Stimulated activated memory B cell treated with anti-CD40 and anti-IgM and Interleukin-4, amounts not matched to agents 10 μg/mL and 1 μg/mL and 100 μg/mL, for 72 hours (primary cell): Measurements from ENCODE around the gene PCNX4.
A peak's percentile ranks its signal among the peaks of the same experiment; 100 is the strongest.

ENCODE experiments used
- ATAC-seq: fragments of 150-1000 bp; cut with Tn5 transposase; 2 replicates; pipeline ENCODE4 v1.10.0; 2021
- H3K27ac Mint-ChIP-seq: one replicate; pipeline ENCODE4 v1.8.0; 2022; ENCODE audit warnings: mild to moderate bottlenecking, mixed read lengths
- H3K27me3 Mint-ChIP-seq: one replicate; pipeline ENCODE4 v1.8.0; 2022; ENCODE audit warnings: mixed read lengths
- H3K36me3 Mint-ChIP-seq: one replicate; pipeline ENCODE4 v1.8.0; 2022; ENCODE audit warnings: mixed read lengths
- H3K4me1 Mint-ChIP-seq: one replicate; pipeline ENCODE4 v1.8.0; 2022; ENCODE audit warnings: mixed read lengths
- H3K4me3 Mint-ChIP-seq: one replicate; pipeline ENCODE4 v1.8.0; 2022; ENCODE audit warnings: mild to moderate bottlenecking, moderate library complexity, mixed read lengths
- H3K9me3 Mint-ChIP-seq: one replicate; pipeline ENCODE4 v1.8.0; 2022; ENCODE audit warnings: mixed read lengths

The PCNX4 gene

GRCh38 chr14:60151715-60152114, 60.0 kb downstream of the PCNX4 start:
- peaks cover 48% of the 10 kb centered on the region for H3K36me3 Mint-ChIP-seq
- ATAC-seq: peak; percentile 88
- H3K27ac Mint-ChIP-seq: peak overlapping the region; percentile 61
- no peaks in the 10 kb centered on the region for H3K9me3 Mint-ChIP-seq
- no peak overlapping the region for H3K4me3 Mint-ChIP-seq
- no peaks in the 10 kb centered on the region for H3K27me3 Mint-ChIP-seq
- peaks cover 25% of the 10 kb centered on the region for H3K4me1 Mint-ChIP-seq

GRCh38 chr14:60153991-60154390, 62.3 kb downstream of the PCNX4 start:
- ATAC-seq: no peak
- Mint-ChIP-seq H3K36me3 (peaks cover 46% of the 10 kb centered on the region), H3K27me3 (no peaks in the 10 kb centered on the region), H3K9me3 (no peaks in the 10 kb centered on the region), H3K27ac (peak overlapping the region; percentile 9), H3K4me1 (peaks cover 34% of the 10 kb centered on the region), H3K4me3 (no peak overlapping the region)

GRCh38 chr14:60154671-60155070, 62.9 kb downstream of the PCNX4 start:
- ATAC-seq: no peak
- no peaks in the 10 kb centered on the region for H3K27me3 Mint-ChIP-seq
- no peaks in the 10 kb centered on the region for H3K9me3 Mint-ChIP-seq
- no peak overlapping the region for H3K4me3 Mint-ChIP-seq
- peaks cover 37% of the 10 kb centered on the region for H3K4me1 Mint-ChIP-seq
- H3K36me3 Mint-ChIP-seq: peaks cover 47% of the 10 kb centered on the region
- peak overlapping the region; percentile 9 for H3K27ac Mint-ChIP-seq

- Mint-ChIP-seq H3K36me3 (peaks cover 23% of the 10 kb centered on the region), H3K27ac (no peak overlapping the region), H3K4me3 (no peak overlapping the region), H3K9me3 (no peaks in the 10 kb centered on the region), H3K4me1 (peaks cover 50% of the 10 kb centered on the region), H3K27me3 (no peaks in the 10 kb centered on the region)
- ATAC-seq: no peak
These were observed 68.7 kb downstream of the PCNX4 start for GRCh38 chr14:60160422-60160821.

GRCh38 chr14:60161196-60162107, 69.7 kb downstream of the PCNX4 start:
- no peak overlapping the region for H3K4me3 Mint-ChIP-seq
- peak overlapping the region; percentile 69 for H3K27ac Mint-ChIP-seq
- H3K27me3 Mint-ChIP-seq: no peaks in the 10 kb centered on the region
- peaks cover 15% of the 10 kb centered on the region for H3K36me3 Mint-ChIP-seq
- no peaks in the 10 kb centered on the region for H3K9me3 Mint-ChIP-seq
- ATAC-seq: no peak
- H3K4me1 Mint-ChIP-seq: peaks cover 52% of the 10 kb centered on the region

GRCh38 chr14:60163693-60164092, 72.0 kb downstream of the PCNX4 start:
- ATAC-seq: no peak
- H3K27ac Mint-ChIP-seq: no peak overlapping the region
- peak overlapping the region; percentile 95 for H3K4me3 Mint-ChIP-seq

GRCh38 chr14:60164404-60164711, 72.6 kb downstream of the PCNX4 start:
- peaks cover 6% of the 10 kb centered on the region for H3K36me3 Mint-ChIP-seq
- H3K4me3 Mint-ChIP-seq: peak overlapping the region; percentile 95
- H3K9me3 Mint-ChIP-seq: no peaks in the 10 kb centered on the region
- H3K27ac Mint-ChIP-seq: peak overlapping the region; percentile 98
- H3K27me3 Mint-ChIP-seq: no peaks in the 10 kb centered on the region
- H3K4me1 Mint-ChIP-seq: peaks cover 46% of the 10 kb centered on the region
- no peak for ATAC-seq

More at GRCh38 chr14:60163693-60164092, 72.0 kb downstream of the PCNX4 start:
- H3K4me1 Mint-ChIP-seq: peaks cover 49% of the 10 kb centered on the region
- H3K27me3 Mint-ChIP-seq: no peaks in the 10 kb centered on the region
- H3K36me3 Mint-ChIP-seq: peaks cover 10% of the 10 kb centered on the region
- no peaks in the 10 kb centered on the region for H3K9me3 Mint-ChIP-seq

GRCh38 chr14:60164712-60165546, 73.2 kb downstream of the PCNX4 start, which contains the start of gene DHRS7:
Gene DHRS7, minus strand, starts transcription at chr14:60165398. Its CDS starts 89 bp downstream, at chr14:60165309.
- Mint-ChIP-seq H3K9me3 (no peaks in the 10 kb centered on the region), H3K27ac (peak within 1 kb of the TSS; percentile 98), H3K4me3 (peak within 1 kb of the TSS; percentile 95), H3K27me3 (no peaks in the 10 kb centered on the region), H3K4me1 (peaks cover 41% of the 10 kb centered on the region), H3K36me3 (peaks cover 6% of the 10 kb centered on the region)
- ATAC-seq: peak; percentile 97

GRCh38 chr14:60165547-60165876, 73.8 kb downstream of the PCNX4 start:
- Mint-ChIP-seq H3K27ac (peak overlapping the region; percentile 98), H3K4me3 (peak overlapping the region; percentile 95), H3K27me3 (no peaks in the 10 kb centered on the region), H3K36me3 (peaks cover 6% of the 10 kb centered on the region), H3K4me1 (peaks cover 41% of the 10 kb centered on the region), H3K9me3 (no peaks in the 10 kb centered on the region)
- ATAC-seq: peak; percentile 32

- peaks cover 6% of the 10 kb centered on the region for H3K36me3 Mint-ChIP-seq
- ATAC-seq: no peak
- no peaks in the 10 kb centered on the region for H3K9me3 Mint-ChIP-seq
- H3K27me3 Mint-ChIP-seq: no peaks in the 10 kb centered on the region
- peak overlapping the region; percentile 95 for H3K4me3 Mint-ChIP-seq
- peak overlapping the region; percentile 98 for H3K27ac Mint-ChIP-seq
- peaks cover 37% of the 10 kb centered on the region for H3K4me1 Mint-ChIP-seq
These were observed 74.4 kb downstream of the PCNX4 start for GRCh38 chr14:60166142-60166541.

- no peaks in the 10 kb centered on the region for H3K9me3 Mint-ChIP-seq
- no peaks in the 10 kb centered on the region for H3K36me3 Mint-ChIP-seq
- no peak overlapping the region for H3K27ac Mint-ChIP-seq
- H3K4me3 Mint-ChIP-seq: no peak overlapping the region
- no peak for ATAC-seq
- H3K4me1 Mint-ChIP-seq: peaks cover 12% of the 10 kb centered on the region
- H3K27me3 Mint-ChIP-seq: no peaks in the 10 kb centered on the region
These were observed 78.0 kb downstream of the PCNX4 start for GRCh38 chr14:60169722-60170121.

- Mint-ChIP-seq H3K4me3 (no peak overlapping the region), H3K4me1 (peaks cover 16% of the 10 kb centered on the region), H3K36me3 (no peaks in the 10 kb centered on the region), H3K9me3 (no peaks in the 10 kb centered on the region), H3K27me3 (no peaks in the 10 kb centered on the region), H3K27ac (no peak overlapping the region)
- no peak for ATAC-seq
These were observed 79.2 kb downstream of the PCNX4 start for GRCh38 chr14:60170948-60171347.

- Mint-ChIP-seq H3K4me1 (peaks cover 8% of the 10 kb centered on the region), H3K9me3 (no peaks in the 10 kb centered on the region), H3K27me3 (no peaks in the 10 kb centered on the region), H3K4me3 (no peak overlapping the region), H3K27ac (no peak overlapping the region), H3K36me3 (no peaks in the 10 kb centered on the region)
- ATAC-seq: no peak
These were observed 80.0 kb downstream of the PCNX4 start for GRCh38 chr14:60171690-60172089.

- H3K4me1 Mint-ChIP-seq: peaks cover 8% of the 10 kb centered on the region
- peaks cover 2% of the 10 kb centered on the region for H3K9me3 Mint-ChIP-seq
- no peak overlapping the region for H3K4me3 Mint-ChIP-seq
- H3K36me3 Mint-ChIP-seq: no peaks in the 10 kb centered on the region
- ATAC-seq: no peak
- no peaks in the 10 kb centered on the region for H3K27me3 Mint-ChIP-seq
- H3K27ac Mint-ChIP-seq: no peak overlapping the region
These were observed 82.9 kb downstream of the PCNX4 start for GRCh38 chr14:60174352-60175254.
